Measurements from ENCODE around the gene YES1.

- TF ChIP-seq CTCF (IDR thresholded peaks at IDR 0.05; ENCODE audit: extremely low read depth in 1 of 2, insufficient read depth in 1 of 2, low read depth in 1 of 2, low read length in 2 of 2) (no peak), EZH2 (IDR thresholded peaks at IDR 0.05; ENCODE audit: borderline replicate concordance, low read depth, low read length, severe bottlenecking) (no peak), FOS (IDR thresholded peaks at IDR 0.05; ENCODE audit: borderline replicate concordance, insufficient read depth, low read length) (no peak), MAX (IDR thresholded peaks at IDR 0.05; ENCODE audit: insufficient read depth, insufficient read length) (no peak)
These were observed 44.8 kb downstream of the YES1 start for GRCh38 chr18:767084-767882.

Data from endothelial cell of umbilical vein (primary cell).